ENCODE data around the gene FTO. TPM values are rescaled to one million over a fixed set of nuclear protein-coding genes. Genes with fewer than 3 reads are reported as not detected.

FTO gene
- total and polyA plus RNA-seq, 3 donors from 2014 or later: 32.4 to 64.7 (median 50.3) TPM

- WGBS, 2 donors: 93 to 95% methylated on average over 6 of the region's 6 CpGs
- Histone ChIP-seq H3K4me1 (no peaks in the 10 kb centered on the region), H3K4me3 (no peak overlapping the region), H3K36me3 (ENCODE audit: low read depth, missing control alignments) (no peaks in the 10 kb centered on the region), H3K27me3 (no peaks in the 10 kb centered on the region), H3K9me3 (no peaks in the 10 kb centered on the region), H3K27ac (no peak overlapping the region)
- intact Hi-C loops (cut with DNase I; ENCODE audit: low total_unique reads): no loop called here
- no peak for TF ChIP-seq POLR2A (IDR thresholded peaks at IDR 0.05)
- no peak for TF ChIP-seq CTCF (IDR thresholded peaks at IDR 0.05)
- DNase-seq: no peak
Measured at GRCh38 chr16:53967572-53967971, 263.6 kb downstream of the FTO start.

- H3K9me3 ChIP-seq: no peaks in the 10 kb centered on the region
- no peak overlapping the region for H3K27ac ChIP-seq
- 79 to 90% methylated on average over 2 of the region's 2 CpGs for WGBS, 2 donors
- H3K4me1 ChIP-seq: no peaks in the 10 kb centered on the region
- intact Hi-C loops (cut with DNase I; ENCODE audit: low total_unique reads): no loop called here
- no peak overlapping the region for H3K4me3 ChIP-seq
- no peak for DNase-seq
- TF ChIP-seq POLR2A (IDR thresholded peaks at IDR 0.05) (no peak), CTCF (IDR thresholded peaks at IDR 0.05) (no peak)
- H3K36me3 ChIP-seq (ENCODE audit: low read depth, missing control alignments): no peaks in the 10 kb centered on the region
- no peaks in the 10 kb centered on the region for H3K27me3 ChIP-seq
Measured at GRCh38 chr16:53968454-53968853, 264.5 kb downstream of the FTO start.

GRCh38 chr16:53968896-53969295, 264.9 kb downstream of the FTO start:
- Histone ChIP-seq H3K9me3 (no peaks in the 10 kb centered on the region), H3K27me3 (no peaks in the 10 kb centered on the region)
- WGBS, 2 donors: 69 to 83% methylated on average over 1 of the region's 1 CpG

GRCh38 chr16:53971616-53972015, 267.7 kb downstream of the FTO start:
- H3K27me3 ChIP-seq: no peaks in the 10 kb centered on the region
- no peaks in the 10 kb centered on the region for H3K9me3 ChIP-seq
- 89 to 95% methylated on average over 5 of the region's 5 CpGs for WGBS, 2 donors
- H3K4me1 ChIP-seq: no peaks in the 10 kb centered on the region
- no peaks in the 10 kb centered on the region for H3K36me3 ChIP-seq (ENCODE audit: low read depth, missing control alignments)
- TF ChIP-seq POLR2A (IDR thresholded peaks at IDR 0.05) (no peak), CTCF (IDR thresholded peaks at IDR 0.05) (no peak)
- DNase-seq: no peak
- no peak overlapping the region for H3K27ac ChIP-seq
- intact Hi-C loops (cut with DNase I; ENCODE audit: low total_unique reads): no loop called here
- no peak overlapping the region for H3K4me3 ChIP-seq

More at GRCh38 chr16:53968896-53969295, 264.9 kb downstream of the FTO start:
- no peaks in the 10 kb centered on the region for H3K4me1 ChIP-seq
- intact Hi-C loops (cut with DNase I; ENCODE audit: low total_unique reads): no loop called here
- H3K27ac ChIP-seq: no peak overlapping the region
- TF ChIP-seq CTCF (IDR thresholded peaks at IDR 0.05) (no peak), POLR2A (IDR thresholded peaks at IDR 0.05) (no peak)
- H3K36me3 ChIP-seq (ENCODE audit: low read depth, missing control alignments): no peaks in the 10 kb centered on the region
- no peak for DNase-seq
- H3K4me3 ChIP-seq: no peak overlapping the region

- Histone ChIP-seq H3K4me1 (no peaks in the 10 kb centered on the region), H3K27ac (no peak overlapping the region), H3K27me3 (no peaks in the 10 kb centered on the region), H3K4me3 (no peak overlapping the region), H3K36me3 (ENCODE audit: low read depth, missing control alignments) (no peaks in the 10 kb centered on the region), H3K9me3 (no peaks in the 10 kb centered on the region)
- intact Hi-C loops (cut with DNase I; ENCODE audit: low total_unique reads): no loop called here
- no peak for DNase-seq
- 98 to 99% methylated on average over 4 of the region's 4 CpGs for WGBS, 2 donors
- TF ChIP-seq CTCF (IDR thresholded peaks at IDR 0.05) (no peak), POLR2A (IDR thresholded peaks at IDR 0.05) (no peak)
Measured at GRCh38 chr16:53973021-53973420, 269.1 kb downstream of the FTO start.

All from testis (tissue), 3 donors.